Ectodermal cell (in vitro differentiated cells): Measurements from ENCODE around the gene SPRED3.
A peak's percentile ranks its signal among the peaks of the same experiment; 100 is the strongest.
"Not testable (repeated sequence)": the region's sequence is repeated elsewhere in the genome, so short reads cannot be mapped to it uniquely, and the experiment has no call there.

ENCODE experiments used
- H3K27ac ChIP-seq: 2 replicates; pipeline ENCODE4 v1.7.0; 2013; ENCODE audit warnings: mild to moderate bottlenecking, low read depth, low read length; ENCODE audit not compliant: insufficient read depth, poor library complexity, severe bottlenecking
- H3K27me3 ChIP-seq: 2 replicates; pipeline ENCODE4 v1.7.0; 2013; ENCODE audit warnings: mild to moderate bottlenecking, low read length; ENCODE audit not compliant: insufficient read depth, control insufficient read depth, poor library complexity, severe bottlenecking
- H3K36me3 ChIP-seq: one replicate; pipeline ENCODE4 v1.7.0; 2013; ENCODE audit warnings: low read length; ENCODE audit not compliant: control insufficient read depth, insufficient read depth
- H3K4me1 ChIP-seq: one replicate; pipeline ENCODE4 v1.7.0; 2013; ENCODE audit warnings: low read length; ENCODE audit not compliant: control insufficient read depth, insufficient read depth
- H3K4me3 ChIP-seq: 2 replicates; pipeline ENCODE4 v1.7.0; 2013; ENCODE audit warnings: low read depth, low read length, control low read depth; ENCODE audit not compliant: insufficient read depth
- H3K9me3 ChIP-seq: 2 replicates; pipeline ENCODE4 v1.7.0; 2013; ENCODE audit warnings: mild to moderate bottlenecking, low read length, moderate library complexity; ENCODE audit not compliant: control insufficient read depth
- WGBS, 2 experiments: methylation state at CpG; one replicate each; pipeline ENCODE4 v1.1.7; 2013; ENCODE audit warnings: missing lambda C conversion rate in 2 of 2; 5-methylcytosine and 5-hydroxymethylcytosine counted together

Gene SPRED3

DNA sequence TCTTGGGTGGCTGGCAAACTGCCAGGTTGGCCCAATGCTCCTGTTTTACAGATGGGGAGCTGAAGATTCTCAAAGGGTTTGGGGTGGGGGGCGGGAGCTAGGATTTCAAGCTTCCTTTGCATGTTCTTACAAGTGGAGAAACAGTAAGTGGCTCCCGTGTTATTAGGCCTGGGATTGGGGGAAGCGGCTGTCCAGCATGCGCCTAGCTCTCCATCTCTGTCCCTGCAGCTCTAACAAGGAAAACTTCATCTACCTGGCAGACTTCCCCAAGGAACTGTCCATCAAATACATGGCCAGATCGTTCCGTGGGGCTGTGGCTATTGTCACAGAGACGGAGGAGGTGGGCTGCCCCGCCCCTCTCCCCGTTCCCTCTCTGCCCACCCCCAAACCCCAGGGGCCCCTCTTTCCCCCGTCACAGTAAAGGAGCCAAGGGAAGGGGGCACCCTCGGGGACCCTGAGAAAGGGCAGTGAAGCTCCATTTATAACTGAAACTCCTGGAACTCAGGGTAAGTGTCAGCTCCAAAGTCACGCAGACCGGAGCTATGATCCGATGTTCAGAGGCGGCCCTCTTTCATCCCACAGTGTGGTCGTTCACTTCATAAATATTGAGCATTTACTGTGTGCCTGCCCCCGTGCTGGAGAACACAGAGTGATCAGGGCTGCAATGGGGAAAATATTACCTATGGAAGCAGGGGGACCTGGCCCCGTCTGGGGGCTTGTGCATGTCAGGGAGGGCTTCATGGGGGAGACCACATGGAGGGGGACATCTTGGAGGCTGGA is 29.1 kb upstream of the SPRED3 start:
- no peak overlapping the region for H3K27ac ChIP-seq
- no peaks in the 10 kb centered on the region for H3K36me3 ChIP-seq
- H3K27me3 ChIP-seq, result peaks cover 50% of the 10 kb centered on the region
- 66 to 69% methylated on average over 16 to 18 of the region's 18 CpGs for WGBS, 2 experiments
- H3K4me1 ChIP-seq, result no peaks in the 10 kb centered on the region
- no peaks in the 10 kb centered on the region for H3K9me3 ChIP-seq
- no peak overlapping the region for H3K4me3 ChIP-seq

DNA sequence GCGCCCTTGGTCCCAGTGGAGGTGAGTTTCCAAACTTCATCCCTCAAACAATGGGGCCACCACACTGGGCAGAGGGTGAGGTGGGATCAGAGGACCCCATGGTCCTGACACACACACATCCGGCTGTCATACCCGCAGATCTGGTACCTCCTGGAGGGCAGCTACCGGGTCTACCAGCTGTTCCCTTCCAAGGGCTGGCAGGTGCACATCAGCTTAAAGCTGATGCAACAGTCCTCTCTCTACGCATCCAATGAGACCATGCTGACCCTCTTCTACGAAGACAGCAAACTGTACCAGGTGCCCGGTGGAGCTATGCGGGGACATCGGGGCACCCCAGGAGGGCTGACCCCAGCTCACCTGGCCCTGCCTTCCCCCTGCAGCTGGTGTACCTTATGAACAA is 28.1 kb upstream of the SPRED3 start:
- 91% methylated on average over 9 of the region's 9 CpGs for WGBS, 2 experiments
- peaks cover 50% of the 10 kb centered on the region for H3K27me3 ChIP-seq
- H3K4me3 ChIP-seq, result no peak overlapping the region
- H3K4me1 ChIP-seq, result no peaks in the 10 kb centered on the region
- no peaks in the 10 kb centered on the region for H3K9me3 ChIP-seq
- H3K36me3 ChIP-seq, result no peaks in the 10 kb centered on the region
- no peak overlapping the region for H3K27ac ChIP-seq

DNA sequence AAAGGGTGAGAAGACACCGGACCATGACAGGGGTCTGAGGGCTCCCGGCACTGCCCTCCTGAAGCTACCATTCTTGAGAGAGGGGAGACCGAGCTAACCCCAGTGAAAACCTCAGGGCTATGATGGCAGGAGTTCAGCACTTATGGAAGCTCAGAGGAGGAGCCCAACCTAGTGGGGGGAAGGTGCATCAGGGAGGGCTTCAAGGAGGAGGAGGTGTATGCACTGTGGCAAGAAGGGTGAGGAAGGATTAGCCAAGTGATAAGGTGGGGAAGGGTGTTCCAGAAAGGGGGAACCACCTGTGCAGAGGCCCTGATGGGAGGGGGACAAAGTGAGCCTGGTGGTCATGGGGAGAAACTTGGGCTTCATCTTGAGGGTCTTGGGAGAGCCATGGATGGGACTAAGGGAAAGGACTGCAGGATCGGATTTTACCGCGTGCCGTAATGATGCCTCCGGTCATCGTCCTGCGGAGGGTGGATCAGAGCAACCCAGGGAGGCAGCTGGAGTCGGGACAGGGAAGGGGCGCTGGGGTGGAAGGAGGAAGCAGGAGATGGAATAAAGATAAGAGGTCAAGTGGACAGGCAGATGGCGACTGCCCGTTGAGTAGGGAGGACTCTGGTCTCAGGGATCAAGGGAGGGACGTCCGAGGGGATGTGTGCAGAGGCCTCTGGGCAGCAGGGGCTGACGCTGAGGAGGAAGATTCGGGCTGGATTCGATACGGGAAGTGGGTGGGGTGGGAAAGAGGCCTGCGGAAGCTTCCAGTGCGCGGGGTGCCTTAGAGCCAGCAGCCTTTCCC is 27.5 kb upstream of the SPRED3 start:
- 27 to 30% methylated on average over 23 of the region's 23 CpGs for WGBS, 2 experiments
- H3K27ac ChIP-seq, result no peak overlapping the region

DNA sequence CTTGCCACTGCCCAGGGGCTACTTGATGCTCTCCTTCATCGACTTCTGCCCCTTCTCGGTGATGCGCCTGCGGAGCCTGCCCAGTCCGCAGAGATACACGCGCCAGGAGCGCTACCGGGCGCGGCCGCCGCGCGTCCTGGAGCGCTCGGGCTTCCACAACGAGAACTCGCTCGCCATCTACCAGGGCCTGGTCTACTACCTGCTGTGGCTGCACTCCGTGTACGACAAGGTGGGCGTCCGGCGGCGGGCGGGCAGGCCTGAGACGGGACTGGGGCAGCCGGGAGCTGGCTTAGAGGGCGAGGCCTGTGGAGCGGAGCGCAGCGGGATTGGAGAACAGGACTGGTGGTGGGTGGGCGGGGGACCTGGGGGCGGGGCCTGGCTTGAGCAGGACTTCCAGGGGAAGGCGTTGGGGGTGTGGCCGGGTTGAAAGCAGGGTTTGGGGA is 26.8 kb upstream of the SPRED3 start:
- H3K4me3 ChIP-seq, result peak overlapping the region; percentile 64
- no peaks in the 10 kb centered on the region for H3K36me3 ChIP-seq
- no peak overlapping the region for H3K27ac ChIP-seq
- H3K9me3 ChIP-seq, result no peaks in the 10 kb centered on the region
- WGBS, 2 experiments, result 0 to 1% methylated on average over 37 of the region's 37 CpGs
- H3K27me3 ChIP-seq, result peaks cover 43% of the 10 kb centered on the region
- H3K4me1 ChIP-seq, result no peaks in the 10 kb centered on the region

More for the DNA sequence above, 27.5 kb upstream of the SPRED3 start:
- H3K4me3 ChIP-seq, result peak overlapping the region; percentile 42
- no peaks in the 10 kb centered on the region for H3K9me3 ChIP-seq
- peaks cover 49% of the 10 kb centered on the region for H3K27me3 ChIP-seq
- no peaks in the 10 kb centered on the region for H3K36me3 ChIP-seq
- H3K4me1 ChIP-seq, result no peaks in the 10 kb centered on the region

DNA sequence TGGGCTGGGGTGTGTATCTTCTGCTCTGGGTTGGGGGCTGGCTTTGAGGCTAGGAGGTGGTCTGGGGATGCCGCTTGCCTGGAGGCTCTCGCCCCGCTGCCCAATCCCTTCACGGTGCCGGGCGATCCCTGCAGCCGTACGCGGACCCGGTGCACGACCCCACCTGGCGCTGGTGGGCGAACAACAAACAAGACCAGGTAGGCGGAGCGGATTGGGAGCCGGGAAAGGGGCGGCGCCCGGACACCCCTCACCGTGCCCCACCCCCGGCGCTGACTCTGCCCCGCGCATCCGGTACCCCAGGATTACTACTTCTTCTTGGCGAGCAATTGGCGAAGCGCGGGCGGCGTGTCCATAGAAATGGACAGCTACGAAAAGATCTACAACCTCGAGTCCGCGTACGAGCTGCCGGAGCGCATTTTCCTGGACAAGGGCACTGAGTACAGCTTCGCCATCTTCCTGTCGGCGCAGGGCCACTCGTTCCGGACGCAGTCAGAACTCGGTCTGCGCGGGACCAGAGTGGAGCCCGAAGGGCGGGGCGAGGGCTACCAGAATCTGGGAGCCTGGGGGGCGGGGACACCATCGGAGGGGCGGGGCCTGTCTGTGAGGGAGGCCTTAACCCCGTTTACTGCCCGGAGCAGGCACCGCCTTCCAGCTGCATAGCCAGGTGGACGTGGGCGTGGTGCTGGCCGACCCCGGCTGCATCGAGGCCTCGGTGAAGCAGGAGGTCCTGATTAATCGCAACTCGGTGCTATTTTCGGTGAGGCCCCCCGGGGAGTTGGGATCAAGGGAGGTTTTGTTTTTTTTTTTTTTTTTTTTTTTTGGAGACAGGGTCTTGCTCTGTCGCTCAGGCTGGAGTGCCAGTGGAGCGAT is 26.2 kb upstream of the SPRED3 start:
- peak overlapping the region; percentile 57 for H3K27ac ChIP-seq
- peaks cover 40% of the 10 kb centered on the region for H3K27me3 ChIP-seq
- 2 to 3% methylated on average over 68 of the region's 68 CpGs for WGBS, 2 experiments
- H3K36me3 ChIP-seq, result no peaks in the 10 kb centered on the region
- no peaks in the 10 kb centered on the region for H3K4me1 ChIP-seq
- no peaks in the 10 kb centered on the region for H3K9me3 ChIP-seq
- H3K4me3 ChIP-seq, result peak overlapping the region; percentile 64

DNA sequence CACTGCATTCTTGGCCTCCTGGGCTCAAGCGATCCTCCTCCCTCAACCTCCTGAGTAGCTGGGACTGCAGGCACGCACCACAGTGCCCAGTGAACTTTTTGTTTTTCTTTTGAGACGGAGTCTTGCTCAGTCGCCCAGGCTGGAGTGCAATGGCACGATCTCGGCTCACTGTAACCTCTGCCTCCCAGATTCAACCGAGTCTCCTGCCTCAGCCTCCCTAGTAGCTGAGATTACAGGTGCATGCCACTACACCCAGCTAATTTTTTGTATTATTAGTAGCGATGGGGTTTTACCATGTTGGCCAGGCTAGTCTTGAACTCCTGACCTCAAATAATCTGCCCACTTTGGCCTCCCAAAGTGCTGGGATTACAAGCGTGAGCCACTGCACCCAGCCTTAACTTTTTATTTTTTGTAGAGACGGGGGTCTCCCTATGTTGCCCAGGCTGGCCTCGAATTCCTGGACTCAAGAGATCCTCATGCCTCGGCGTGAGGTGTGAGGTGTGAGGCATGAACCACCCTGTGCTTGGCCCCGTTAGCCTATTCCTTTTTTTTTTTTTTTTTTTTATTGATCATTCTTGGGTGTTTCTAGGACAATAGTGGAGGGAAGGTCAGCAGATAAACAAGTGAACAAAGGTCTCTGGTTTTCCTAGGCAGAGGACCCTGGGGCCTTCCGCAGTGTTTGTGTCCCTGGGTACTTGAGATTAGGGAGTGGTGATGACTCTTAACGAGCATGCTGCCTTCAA is 25.4 kb upstream of the SPRED3 start:
- not testable (repeated sequence) for H3K4me1 ChIP-seq, H3K27ac ChIP-seq, H3K9me3 ChIP-seq, H3K36me3 ChIP-seq
- peak overlapping the region; percentile 64 for H3K4me3 ChIP-seq
- H3K27me3 ChIP-seq, result peaks cover 35% of the 10 kb centered on the region
- WGBS, 2 experiments, result 83 to 84% methylated on average over 13 to 14 of the region's 16 CpGs

DNA sequence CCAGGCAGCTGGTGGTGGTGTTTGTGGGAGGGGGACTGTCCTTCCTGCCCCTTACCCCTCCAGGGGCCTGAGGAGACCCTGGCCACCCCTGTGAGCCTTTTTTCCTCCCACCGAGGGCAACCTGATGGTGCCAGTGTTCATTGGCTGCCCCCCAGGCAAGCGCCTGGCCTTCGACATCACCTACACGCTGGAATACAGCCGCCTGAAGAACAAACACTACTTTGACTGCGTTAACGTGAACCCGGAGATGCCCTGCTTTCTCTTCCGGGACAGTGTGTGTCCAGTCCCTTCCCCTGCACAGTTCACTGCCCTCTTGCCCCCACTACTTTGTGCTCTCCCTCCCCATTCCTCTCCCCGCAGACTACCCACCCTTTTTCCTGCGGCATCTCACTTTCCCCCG is 21.5 kb upstream of the SPRED3 start:
- peaks cover 9% of the 10 kb centered on the region for H3K4me1 ChIP-seq
- H3K27me3 ChIP-seq, result no peaks in the 10 kb centered on the region
- no peaks in the 10 kb centered on the region for H3K9me3 ChIP-seq
- H3K27ac ChIP-seq, result no peak overlapping the region
- no peak overlapping the region for H3K4me3 ChIP-seq
- no peaks in the 10 kb centered on the region for H3K36me3 ChIP-seq
- WGBS, 2 experiments, result 93% methylated on average over 12 of the region's 12 CpGs

DNA sequence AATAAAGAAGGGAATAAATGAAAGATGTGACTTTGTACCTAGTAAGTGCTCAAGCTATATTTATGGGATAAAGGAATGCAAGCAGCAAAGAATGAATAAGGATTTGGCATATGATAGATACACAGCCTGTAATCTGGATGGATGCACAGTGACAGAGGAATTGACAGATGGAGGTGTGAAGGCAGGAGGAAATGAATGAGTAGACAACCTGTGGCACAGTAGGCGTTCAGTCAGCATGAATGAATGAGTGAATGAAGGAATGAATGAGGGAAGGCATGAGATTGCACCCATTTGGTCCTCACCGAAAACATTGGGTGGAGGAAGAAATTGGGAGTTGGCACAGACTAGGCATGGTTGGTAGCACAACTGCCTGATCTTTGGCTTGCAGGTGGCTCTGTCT is 18.9 kb upstream of the SPRED3 start:
- Histone ChIP-seq H3K4me1 (peaks cover 9% of the 10 kb centered on the region), H3K27me3 (no peaks in the 10 kb centered on the region), H3K27ac (no peak overlapping the region), H3K36me3 (no peaks in the 10 kb centered on the region), H3K9me3 (no peaks in the 10 kb centered on the region), H3K4me3 (no peak overlapping the region)
- WGBS, 2 experiments, result 89 to 91% methylated on average over 2 of the region's 2 CpGs

DNA sequence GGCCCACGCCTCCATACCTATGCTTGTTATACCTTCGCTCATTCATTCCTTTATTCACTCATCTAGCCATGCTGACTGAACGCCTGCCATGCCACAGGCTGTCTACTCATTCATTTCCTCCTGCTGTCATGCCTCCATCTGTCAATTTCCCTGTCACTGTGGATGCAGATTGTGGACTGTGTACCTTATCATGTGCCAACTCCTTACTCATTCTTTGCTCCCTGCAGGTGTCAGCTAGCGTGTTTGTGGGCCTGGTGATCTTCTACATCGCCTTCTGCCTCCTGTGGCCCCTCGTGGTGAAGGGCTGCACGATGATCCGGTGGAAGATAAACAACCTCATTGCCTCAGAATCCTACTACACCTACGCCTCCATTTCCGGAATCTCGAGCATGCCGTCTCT is 18.2 kb upstream of the SPRED3 start:
- H3K36me3 ChIP-seq, result no peaks in the 10 kb centered on the region
- H3K27ac ChIP-seq, result no peak overlapping the region
- WGBS, 2 experiments, result 82 to 85% methylated on average over 12 of the region's 12 CpGs
- no peaks in the 10 kb centered on the region for H3K27me3 ChIP-seq
- no peak overlapping the region for H3K4me3 ChIP-seq
- H3K4me1 ChIP-seq, result peaks cover 10% of the 10 kb centered on the region
- no peaks in the 10 kb centered on the region for H3K9me3 ChIP-seq
